GM18520 (cell line): ENCODE results near the gene ANKS1B.
"Not testable (repeated sequence)": the region's sequence is repeated elsewhere in the genome, so short reads cannot be mapped to it uniquely, and the experiment has no call there.

Source experiments
- ATAC-seq: cut with Tn5 transposase; IDR thresholded peaks from one replicate; pipeline ENCODE4 v1.9.1; 2021; ENCODE audit not compliant: unreplicated experiment

ANKS1B gene

GRCh38 chr12:98799822-98800221, 1184.9 kb downstream of the ANKS1B start:
- no peak for ATAC-seq

DNA sequence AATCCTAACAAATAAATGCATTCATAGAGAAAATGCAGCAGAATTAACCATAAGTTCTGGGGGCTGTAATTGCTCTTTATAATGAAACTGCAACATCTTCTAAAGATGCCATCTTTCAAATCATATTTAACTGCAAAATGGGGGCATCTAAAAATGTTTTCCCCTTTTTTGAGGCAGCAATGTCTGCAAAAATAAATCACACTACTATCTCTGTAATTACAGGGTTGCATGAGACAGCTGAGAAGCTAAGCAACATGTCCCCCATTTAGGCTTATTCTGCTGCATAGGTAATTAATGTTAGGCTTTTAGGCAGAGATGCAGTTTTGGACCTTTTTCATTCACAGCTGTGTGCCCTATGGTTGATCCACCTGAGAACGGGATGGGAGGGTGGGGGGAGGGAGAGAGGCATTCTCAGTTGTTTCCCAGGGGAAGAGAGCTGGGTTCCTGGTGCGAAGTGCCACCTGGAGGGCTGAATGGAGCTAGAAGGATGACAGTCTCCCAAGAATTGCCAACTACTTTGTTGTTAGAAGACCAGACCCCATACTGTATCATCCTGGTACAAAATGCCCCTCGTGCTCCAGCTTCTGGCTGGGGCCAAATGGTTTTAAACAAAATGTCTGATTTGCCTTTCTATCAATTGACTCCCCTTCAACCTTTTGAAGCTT, 1185.5 kb downstream of the ANKS1B start:
- no peak for ATAC-seq

DNA sequence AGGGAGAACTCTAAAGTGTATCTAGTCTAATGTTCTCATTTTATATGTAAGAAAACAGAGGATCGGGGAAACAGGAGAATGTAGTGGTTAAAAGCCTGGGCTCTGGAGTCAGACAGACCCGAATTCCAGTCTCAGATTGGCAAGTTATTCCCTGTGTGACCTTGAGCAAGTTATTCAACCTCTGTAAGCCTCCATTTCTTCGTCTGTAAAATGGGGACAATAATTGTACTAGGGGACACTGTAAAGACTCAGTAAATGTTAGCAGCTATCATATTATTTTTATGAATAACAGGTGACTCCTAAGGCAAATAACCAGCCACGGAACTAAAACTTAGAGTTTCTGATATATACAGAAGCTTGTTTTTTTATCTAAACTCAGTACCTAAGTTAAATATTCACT, 1187.5 kb downstream of the ANKS1B start:
- ATAC-seq = no peak

GRCh38 chr12:98796745-98797144, 1188.0 kb downstream of the ANKS1B start:
- no peak for ATAC-seq

DNA sequence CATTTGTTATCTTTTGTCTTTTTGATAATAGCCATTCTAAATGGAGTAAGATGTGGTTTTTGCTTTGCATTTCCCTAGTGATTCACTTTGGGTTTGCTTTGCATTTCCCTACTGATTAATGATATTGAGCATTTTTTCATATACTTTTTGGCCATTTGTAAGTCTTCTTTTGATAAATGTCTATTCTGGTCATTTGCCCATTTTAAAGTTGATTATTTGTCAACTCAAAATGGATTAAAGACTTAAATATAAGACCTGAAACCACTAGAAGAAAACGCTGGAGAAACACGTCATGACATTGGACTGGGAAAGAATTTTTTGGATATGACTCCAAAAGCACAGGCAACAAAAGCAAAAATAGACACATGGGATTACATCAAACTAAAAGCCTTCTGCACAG, 1191.6 kb downstream of the ANKS1B start:
- ATAC-seq = no peak

DNA sequence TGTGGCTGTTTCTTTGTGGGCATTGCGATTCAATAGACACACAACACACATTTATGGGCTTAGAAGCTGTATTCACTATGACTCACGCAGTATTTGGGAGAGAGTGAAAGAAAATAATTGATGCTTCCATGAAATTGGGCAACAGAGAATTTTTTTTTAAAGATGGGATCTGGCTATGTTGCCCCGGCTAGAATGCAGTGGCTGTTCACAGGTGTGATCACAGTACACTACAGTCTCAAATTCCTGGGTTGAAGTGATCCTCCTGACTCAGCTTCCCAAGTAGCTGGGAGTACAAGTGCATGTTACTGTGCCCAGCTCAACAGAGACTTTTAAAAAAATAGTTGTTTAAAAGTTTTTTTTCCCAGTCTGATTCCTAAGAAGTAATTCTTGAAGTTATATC, 1193.3 kb downstream of the ANKS1B start:
- no peak for ATAC-seq

GRCh38 chr12:98788396-98788795, 1196.3 kb downstream of the ANKS1B start:
- no peak for ATAC-seq

- ATAC-seq = no peak
Observed at GRCh38 chr12:98786653-98787052, 1198.1 kb downstream of the ANKS1B start.

- ATAC-seq = no peak
Observed at GRCh38 chr12:98783420-98783819, 1201.3 kb downstream of the ANKS1B start.

GRCh38 chr12:98780261-98780660, 1204.5 kb downstream of the ANKS1B start:
- ATAC-seq = no peak

- ATAC-seq = no peak
Observed at GRCh38 chr12:98772818-98773217, 1211.9 kb downstream of the ANKS1B start.

- ATAC-seq = no peak
Observed at GRCh38 chr12:98771811-98772752, 1212.7 kb downstream of the ANKS1B start.

GRCh38 chr12:98770230-98770629, 1214.5 kb downstream of the ANKS1B start:
- no peak for ATAC-seq

- ATAC-seq = no peak
Observed at GRCh38 chr12:98769068-98769467, 1215.7 kb downstream of the ANKS1B start.

DNA sequence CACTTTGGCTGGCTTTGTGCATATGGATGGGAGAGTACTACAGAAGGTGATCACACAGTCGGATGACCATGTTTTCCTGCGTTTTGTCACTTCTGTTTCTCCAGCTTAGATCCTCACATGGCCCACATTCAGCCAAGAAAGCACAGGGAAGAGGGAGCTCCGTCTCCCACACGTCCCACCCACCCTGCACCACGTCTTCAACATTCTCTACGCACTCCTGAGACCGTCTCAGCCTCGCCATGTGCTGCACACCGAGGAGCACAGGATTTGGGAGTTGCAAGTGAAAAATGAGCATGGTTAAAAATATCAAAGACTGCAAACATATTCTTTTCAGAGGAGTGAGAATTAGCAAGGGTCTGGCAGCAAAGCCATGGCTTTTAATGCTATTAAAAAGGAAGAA, 1217.5 kb downstream of the ANKS1B start:
- ATAC-seq = no peak

- no peak for ATAC-seq
Observed at GRCh38 chr12:98763656-98764055, 1221.1 kb downstream of the ANKS1B start.

GRCh38 chr12:98758331-98758730, 1226.4 kb downstream of the ANKS1B start:
- ATAC-seq = no peak

- ATAC-seq = no peak
Observed at GRCh38 chr12:98757455-98757854, 1227.3 kb downstream of the ANKS1B start.

GRCh38 chr12:98755855-98756254, 1228.9 kb downstream of the ANKS1B start:
- ATAC-seq = not testable (repeated sequence)

DNA sequence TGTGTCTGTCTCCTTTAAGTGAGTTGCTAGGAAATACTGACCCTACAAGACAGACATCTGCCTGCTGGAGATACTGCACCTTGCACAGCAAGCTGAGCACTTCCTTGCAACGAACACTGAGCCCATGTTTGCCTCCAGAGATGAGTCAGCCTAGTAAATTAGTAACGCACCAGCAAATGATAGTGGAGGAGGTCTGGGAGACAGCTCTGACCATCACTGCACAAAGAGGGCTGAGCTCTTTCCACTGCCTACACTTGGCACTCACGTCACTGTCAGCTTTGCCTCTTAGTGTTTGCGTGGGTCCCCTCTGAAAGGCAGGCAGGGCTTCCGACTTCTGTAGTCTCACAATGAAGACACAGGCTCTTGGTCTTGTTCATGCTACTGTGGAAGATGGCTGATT, 1230.6 kb downstream of the ANKS1B start:
- peak; percentile 100 for ATAC-seq

DNA sequence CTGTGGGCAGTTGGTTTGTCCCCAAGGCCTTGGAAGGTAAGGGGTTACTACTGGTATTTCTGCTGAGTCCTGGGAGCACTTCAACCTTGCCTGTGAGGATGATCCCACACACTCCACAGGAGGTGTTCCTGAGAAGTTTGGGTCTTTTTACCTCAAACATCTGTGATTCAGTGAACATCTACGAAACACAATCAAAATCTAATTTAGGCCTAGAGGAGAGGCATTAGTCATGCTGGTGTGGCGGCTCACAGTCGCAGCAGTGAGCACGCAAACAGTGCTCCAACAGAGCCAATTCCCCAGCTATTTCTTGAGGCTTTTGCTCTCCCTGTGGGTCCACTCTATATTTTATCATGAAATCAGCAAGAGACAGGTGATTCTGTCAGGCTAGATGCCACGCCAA, 1232.0 kb downstream of the ANKS1B start:
- ATAC-seq = no peak

DNA sequence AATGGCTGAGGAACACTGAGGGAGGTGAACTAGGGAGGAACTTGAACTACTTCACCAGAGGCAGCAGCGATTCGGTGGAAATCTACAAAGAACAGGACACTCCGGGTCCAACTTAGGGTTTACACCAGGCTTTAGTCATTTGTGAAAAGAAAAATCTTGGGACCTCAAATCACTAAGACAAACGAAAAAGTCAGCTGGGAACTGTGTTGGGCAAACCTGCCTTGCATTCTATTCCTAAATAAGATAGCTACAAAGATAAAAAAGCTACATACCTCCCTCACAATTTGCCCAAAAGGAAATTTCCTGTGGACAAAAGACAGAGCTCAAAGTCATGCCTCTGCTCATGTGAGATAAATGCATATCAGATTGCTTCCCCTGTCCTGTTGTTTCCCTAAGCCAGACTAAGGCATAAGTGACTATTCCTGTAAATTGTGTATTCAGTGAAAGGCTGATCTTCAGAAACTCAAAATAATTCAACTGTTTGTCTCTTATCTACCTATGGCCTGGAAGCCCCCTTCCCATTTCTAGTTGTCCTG, 1233.1 kb downstream of the ANKS1B start:
- no peak for ATAC-seq
